Forelimb muscle (tissue), 1 donor: ENCODE measurements around the gene ABLIM1. TPM values are rescaled to one million over a fixed set of nuclear protein-coding genes. Genes with fewer than 3 reads are reported as not detected.

Experiments used
- DNase-seq: peaks from one replicate; pipeline ENCODE4 v3.0.0-alpha.2; 2013; ENCODE audit warnings: low read depth
- polyA plus RNA-seq: library from polyadenylated mRNA; unstranded; fragments of 120-200 nt; gene quantifications from one replicate; pipeline ENCODE4 v1.2.1, GENCODE V29; 2013; ENCODE audit not compliant: insufficient read length

ABLIM1 gene
- polyA plus RNA-seq, 1 donor, result 44.3 TPM

GRCh38 chr10:114647545-114648138 is 10.4 kb downstream of the ABLIM1 start:
- no peak for DNase-seq

- no peak for DNase-seq
Observed at GRCh38 chr10:114646426-114646825, 11.6 kb downstream of the ABLIM1 start.

DNA sequence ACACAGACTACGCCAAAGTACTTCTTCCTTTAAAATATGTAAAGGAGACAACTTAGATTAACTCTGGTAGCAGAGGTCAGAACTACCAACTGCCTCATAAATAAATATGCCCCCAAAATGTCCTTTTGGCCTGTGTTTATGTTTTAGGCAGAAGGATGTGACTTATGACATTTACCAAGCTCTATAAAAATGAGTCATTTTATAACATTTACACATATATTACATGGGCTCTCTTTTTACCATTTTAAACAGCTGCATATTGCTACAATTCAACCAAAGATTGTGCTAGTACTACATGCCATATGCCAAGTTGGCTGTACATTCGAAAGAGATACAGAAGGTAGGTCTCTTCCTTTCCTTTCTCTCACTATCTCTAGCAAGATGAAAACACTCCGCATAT is 12.4 kb downstream of the ABLIM1 start:
- DNase-seq, result no peak

DNA sequence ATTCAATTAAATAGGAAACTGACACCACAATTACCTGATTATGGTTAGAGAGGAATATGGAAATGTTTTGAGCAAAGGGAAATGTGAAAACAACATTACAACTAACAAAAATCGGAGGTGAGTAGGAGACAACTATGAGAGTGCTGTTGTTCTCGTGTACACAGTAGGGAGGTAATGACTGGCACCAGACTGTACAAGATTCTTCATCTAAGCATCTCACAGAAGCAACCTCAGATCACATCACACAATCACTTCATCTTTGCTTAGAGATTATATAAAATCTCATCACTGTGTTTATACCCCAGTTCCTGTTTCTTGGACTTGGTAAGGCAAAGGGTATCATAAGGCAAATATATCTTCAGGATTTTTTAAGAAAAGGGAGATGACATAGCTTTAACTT is 14.9 kb downstream of the ABLIM1 start:
- DNase-seq, result no peak

DNA sequence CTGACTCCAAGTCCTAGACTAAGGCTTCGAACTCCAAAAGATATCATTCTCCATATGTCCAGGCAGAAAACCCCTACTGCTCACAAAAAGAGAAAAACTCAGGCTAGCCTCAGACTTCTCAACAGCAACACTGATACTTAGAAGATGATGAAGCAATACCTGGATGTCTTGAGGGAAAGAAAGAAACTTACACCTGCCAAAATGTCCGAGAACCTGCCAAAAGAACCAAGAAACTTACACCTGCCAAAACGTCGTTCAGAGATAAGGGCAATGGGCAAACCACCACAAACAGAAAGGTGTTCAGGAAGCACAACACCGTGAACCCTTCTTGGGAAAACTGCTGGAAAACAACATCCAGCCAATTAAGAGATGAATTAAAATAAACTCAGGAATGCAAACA is 15.3 kb downstream of the ABLIM1 start:
- DNase-seq, result no peak

DNA sequence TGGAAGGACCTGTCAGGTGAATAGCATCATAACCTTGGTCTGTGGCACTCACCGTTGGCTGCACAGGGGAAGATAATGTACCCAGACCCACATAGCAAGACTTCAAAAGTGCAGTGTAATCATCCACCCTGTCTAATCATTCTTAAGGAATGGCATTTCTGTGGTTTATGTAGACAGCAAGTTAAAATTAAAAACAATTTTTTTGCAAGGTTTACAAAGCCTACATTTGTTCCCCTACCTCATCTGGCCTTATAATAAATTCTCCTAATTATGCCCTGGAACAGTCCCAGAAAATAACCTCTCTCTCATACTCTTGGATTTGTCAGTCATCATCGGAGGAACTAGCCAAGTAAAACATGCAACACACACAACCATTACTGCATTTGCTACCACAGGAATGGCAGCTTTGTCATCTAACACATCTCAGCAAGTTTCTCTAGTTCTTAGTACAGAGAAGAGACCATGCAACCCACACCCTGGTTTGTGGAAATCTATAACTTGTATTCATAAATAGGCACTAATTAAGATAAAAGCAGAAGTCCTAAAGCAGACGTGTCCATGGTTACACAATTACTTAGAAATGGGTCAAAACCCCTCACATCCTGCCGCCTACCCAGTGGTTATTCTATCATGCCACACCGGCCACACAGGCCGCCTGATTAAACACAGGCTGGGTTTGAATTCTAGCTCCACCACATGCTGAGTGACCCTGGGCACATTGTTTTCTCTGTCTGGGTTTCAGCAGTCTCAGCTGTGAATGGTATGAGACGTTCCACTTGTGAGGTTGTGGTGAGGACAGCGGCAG is 19.1 kb downstream of the ABLIM1 start:
- no peak for DNase-seq

GRCh38 chr10:114635797-114636550 is 22.1 kb downstream of the ABLIM1 start:
- no peak for DNase-seq

DNA sequence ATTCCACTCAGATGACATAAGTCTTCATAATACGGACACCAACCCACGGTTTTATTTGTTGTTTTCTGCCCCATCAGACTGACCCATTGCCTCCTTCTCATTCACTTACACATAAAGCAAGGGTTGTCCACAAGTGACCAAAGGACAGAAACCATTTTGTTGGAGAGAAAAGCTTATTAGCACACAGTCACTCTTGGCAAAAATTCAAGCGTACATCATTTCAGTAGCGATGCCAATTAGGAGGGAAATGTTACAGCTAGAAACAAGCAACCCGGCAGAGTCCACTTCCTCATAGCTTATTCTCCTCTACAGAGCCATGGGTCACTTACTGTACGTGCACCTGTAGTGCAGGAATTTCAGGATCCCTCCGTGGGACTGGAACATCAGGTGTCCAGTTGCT is 23.0 kb downstream of the ABLIM1 start:
- no peak for DNase-seq

DNA sequence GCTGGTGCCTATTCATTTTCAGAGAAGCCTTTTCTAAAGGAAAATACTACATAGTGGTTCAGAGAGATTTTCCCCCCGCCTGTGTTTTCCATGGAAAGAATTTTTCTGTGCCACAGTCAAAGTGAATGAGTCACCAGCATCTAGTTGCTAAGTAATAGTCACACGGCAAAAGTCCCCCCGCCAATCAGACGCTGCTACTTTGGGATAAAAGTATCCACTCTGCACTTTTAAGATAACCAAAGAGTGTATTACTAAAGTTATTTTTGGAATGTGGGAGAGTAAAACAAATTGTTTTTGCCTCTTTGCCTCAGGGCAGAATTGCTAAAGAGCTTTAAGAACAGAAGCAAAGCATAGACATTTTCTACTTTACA is 23.5 kb downstream of the ABLIM1 start:
- DNase-seq, result peak; percentile 67

- no peak for DNase-seq
Observed at GRCh38 chr10:114632869-114633715, 25.0 kb downstream of the ABLIM1 start.

- DNase-seq, result no peak
Observed at GRCh38 chr10:114631666-114632417, 26.2 kb downstream of the ABLIM1 start.

GRCh38 chr10:114631090-114631665 is 26.9 kb downstream of the ABLIM1 start:
- DNase-seq, result no peak

DNA sequence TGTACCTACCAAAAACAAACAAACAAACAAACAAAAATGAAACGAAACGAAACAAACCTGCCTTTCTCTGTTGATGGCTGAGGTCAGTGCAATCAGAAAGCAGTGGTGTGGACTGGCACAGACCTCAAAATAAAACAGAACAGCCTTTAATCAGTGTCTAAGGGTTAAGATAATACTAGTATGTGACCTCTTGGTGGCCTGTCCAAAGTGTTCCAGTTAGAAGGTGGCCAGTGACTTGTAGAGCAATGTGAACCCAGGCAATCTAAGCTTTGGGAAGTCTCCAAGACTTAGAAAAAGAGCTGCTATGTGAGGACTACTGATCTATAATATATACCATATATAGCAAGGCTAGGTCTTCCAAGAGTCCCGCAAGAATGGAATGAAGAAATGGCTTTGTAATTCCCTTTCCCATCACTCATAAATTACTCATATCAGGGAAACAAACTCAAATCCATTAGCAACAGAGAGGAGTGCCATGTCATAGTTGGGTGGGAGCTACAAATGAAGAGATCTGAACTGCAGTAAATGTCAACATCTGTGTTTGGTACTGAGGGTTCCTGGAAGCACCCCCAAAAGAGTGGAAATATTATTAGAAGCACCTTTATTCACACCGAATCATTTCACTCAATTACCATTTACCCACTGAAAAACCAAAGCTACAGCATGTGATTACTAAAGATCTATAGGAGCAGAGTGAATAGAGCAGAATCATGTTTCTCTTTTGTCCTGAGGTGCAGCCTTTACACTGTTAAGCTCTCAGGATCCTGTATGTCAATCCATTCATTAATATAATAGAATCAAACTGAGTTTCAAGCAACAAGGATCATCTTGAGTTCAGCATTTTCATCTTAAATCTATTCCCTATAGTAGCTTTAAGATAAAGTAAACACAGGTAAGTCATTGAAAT is 28.0 kb downstream of the ABLIM1 start:
- DNase-seq, result no peak

DNA sequence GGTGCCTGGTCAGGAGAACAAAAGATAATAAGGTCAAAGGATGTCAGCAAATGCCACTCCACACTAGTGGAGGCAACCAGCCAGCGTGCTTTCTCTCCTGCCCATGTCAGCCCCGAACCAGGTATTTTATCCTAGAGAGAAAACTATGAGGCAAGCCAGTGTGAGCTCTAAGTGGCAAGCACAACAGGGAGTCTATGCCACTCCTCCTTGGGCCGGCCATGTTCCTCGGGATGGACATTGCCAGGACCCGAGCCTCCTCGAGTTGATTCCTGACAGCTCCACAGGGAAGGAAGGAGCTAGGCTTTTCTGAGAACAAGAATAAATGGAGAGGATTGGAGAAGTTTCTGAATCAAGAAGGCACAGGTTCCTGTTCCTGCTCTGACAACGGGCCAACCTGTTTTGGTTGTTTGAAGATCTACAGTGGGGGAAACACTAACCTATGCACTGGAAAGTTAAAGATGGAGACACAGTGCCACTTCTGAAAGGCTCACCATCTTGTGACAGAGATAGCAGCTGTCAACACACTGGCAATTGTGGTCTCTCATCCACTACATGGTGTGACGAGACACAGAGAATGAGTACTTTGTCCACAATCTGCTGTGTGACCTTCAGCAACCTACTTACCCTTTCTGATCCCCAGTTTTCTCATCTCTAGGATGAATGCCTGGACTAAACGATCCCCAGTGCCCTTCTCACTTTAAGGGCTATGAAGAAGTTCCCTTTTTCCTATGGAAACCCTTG is 28.8 kb downstream of the ABLIM1 start:
- no peak for DNase-seq

GRCh38 chr10:114628106-114628505 is 30.0 kb downstream of the ABLIM1 start:
- no peak for DNase-seq

DNA sequence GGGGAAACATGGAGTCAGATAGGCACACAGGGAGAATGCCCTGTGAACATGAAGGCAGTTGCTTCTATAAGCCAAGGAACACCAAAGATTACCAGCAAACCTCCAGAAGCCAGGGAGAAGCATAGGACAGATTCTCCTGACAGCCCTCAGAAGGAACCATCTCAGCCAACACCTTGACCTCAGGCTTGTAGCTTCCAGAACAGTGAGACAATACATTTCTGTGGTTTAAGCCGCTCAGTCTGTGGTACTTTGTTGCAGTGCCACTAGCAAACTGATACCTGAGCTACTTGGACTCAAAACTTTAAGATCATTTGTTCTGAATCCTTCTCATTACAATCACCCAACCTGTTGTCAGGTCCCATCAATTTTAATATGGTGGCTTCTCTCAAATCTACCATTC is 31.2 kb downstream of the ABLIM1 start:
- no peak for DNase-seq

DNA sequence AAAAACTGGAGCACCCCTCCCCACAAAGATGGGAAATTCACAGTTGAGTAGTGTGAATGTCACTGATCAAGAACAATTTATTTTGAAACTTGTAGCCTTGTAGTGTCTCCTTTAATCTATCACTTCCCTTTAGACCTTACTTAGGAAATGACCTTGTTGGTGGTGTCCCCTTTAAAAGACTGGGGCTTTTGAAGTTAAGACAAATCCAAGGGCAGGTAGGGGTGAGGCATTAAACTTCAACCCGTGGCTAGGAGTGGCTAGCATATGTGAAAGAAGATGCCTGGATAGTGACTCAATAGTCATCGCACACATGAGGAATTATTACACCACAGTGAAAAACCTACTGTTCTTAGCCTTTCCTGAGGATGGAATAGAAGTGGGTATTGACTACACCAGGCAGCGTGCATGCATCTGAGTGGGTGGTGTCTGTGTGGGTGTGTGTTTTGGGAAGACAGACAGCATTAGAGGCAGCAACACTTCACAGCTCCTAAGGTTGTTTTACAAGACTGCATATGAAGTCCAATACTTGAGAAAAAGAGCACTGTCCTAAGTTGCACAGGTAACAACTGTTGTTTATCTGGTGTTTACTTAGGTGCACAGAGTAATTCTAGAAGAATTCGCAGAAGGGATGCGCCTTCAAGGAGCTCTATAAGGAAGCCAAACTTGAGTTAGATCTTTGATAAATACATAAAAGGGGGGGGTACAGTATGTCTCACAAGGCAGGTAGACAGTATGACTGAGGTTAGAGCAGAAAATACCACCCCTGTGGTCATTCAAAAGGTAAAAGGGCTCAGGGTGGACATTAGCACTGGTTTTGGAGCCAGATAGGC is 32.9 kb downstream of the ABLIM1 start:
- no peak for DNase-seq

DNA sequence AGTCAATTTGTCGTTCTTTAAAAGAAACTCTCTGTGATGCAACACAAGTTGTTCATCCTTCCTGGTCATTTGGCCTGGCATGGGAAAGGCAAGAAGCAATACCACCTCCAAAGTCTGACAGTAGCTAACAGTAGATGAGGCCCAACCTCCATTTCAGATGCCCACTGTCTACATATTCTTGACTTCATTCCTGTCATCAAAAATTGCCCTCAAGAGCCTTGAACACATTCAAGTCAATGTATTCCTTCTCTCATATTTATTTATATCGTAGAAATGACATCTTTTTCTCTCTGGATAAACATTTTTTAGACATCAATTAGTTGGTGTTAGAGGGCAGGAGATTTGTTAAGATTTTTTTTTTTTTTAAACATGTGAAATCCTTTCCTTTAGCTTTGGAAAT is 33.7 kb downstream of the ABLIM1 start:
- no peak for DNase-seq
